ENCODE measurements around the gene C1RL. TPM values are rescaled to one million over a fixed set of nuclear protein-coding genes. Genes with fewer than 3 reads are reported as not detected.

C1RL gene
- total RNA-seq, 1 donor from 2014 or later, result 23.0 TPM

GRCh38 chr12:7089196-7089871 lies 19.7 kb downstream of the C1RL start:
- no peaks in the 10 kb centered on the region for H3K9me3 Mint-ChIP-seq
- no peaks in the 10 kb centered on the region for H3K27me3 Mint-ChIP-seq
- no peak overlapping the region for H3K4me3 Mint-ChIP-seq
- no peak overlapping the region for H3K27ac Mint-ChIP-seq
- no peak for DNase-seq
- peaks cover 10% of the 10 kb centered on the region for H3K4me1 Mint-ChIP-seq
- H3K36me3 Mint-ChIP-seq (ENCODE audit: low read depth), result no peaks in the 10 kb centered on the region
- intact Hi-C loops (cut with micrococcal nuclease), result no loop called here

- Mint-ChIP-seq H3K27ac (no peak overlapping the region), H3K36me3 (ENCODE audit: low read depth) (peaks cover 7% of the 10 kb centered on the region), H3K9me3 (peaks cover 6% of the 10 kb centered on the region), H3K27me3 (no peaks in the 10 kb centered on the region), H3K4me3 (no peak overlapping the region), H3K4me1 (no peaks in the 10 kb centered on the region)
- DNase-seq, result no peak
- intact Hi-C loops (cut with micrococcal nuclease), result no loop called here
Observed at GRCh38 chr12:7083125-7083524, 25.9 kb downstream of the C1RL start.

DNA sequence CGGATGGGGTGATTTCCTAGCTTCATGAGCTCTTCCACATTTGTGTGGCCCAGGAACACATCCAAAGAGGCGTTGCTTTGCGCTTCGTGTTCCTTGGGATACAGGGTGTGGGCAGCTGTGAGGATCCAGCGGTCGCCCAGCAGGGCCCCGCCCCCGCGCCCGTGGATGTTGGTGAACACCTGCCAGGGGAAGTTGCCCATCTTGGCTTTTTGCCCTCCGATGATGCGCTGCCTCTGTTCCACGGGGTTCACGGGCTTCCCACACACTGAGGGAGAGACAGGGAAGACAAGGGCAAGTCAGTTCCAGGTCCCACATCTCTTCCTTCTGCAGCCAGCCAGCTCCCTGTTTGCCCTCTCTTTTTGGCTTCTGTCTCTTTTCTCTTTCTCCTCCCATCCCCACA lies 28.0 kb downstream of the C1RL start:
- Mint-ChIP-seq H3K27ac (no peak overlapping the region), H3K27me3 (peaks cover 4% of the 10 kb centered on the region)
- intact Hi-C loops (cut with micrococcal nuclease), result no loop called here

DNA sequence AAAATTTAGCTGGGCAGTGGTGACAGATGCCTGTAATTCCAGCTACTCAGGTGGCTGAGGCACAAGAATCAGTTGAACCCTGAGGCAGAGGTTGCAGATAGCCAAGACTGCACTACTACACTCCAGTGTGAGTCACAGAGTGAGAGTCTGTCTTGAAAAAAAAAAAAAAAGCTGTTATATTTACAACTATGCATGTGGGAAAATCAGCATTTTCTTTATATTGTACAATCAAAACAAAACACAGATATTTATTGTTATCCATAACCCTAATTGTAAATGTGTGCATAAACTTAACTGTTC lies 29.2 kb downstream of the C1RL start:
- H3K4me1 Mint-ChIP-seq, result no peaks in the 10 kb centered on the region
- intact Hi-C loops (cut with micrococcal nuclease), result no loop called here
- no peak overlapping the region for H3K4me3 Mint-ChIP-seq
- no peak overlapping the region for H3K27ac Mint-ChIP-seq
- no peak for DNase-seq
- H3K36me3 Mint-ChIP-seq (ENCODE audit: low read depth), result peaks cover 7% of the 10 kb centered on the region
- peaks cover 6% of the 10 kb centered on the region for H3K9me3 Mint-ChIP-seq
- peaks cover 5% of the 10 kb centered on the region for H3K27me3 Mint-ChIP-seq

More for the DNA sequence above, 28.0 kb downstream of the C1RL start:
- Mint-ChIP-seq H3K4me1 (no peaks in the 10 kb centered on the region), H3K4me3 (no peak overlapping the region), H3K9me3 (peaks cover 6% of the 10 kb centered on the region), H3K36me3 (ENCODE audit: low read depth) (peaks cover 7% of the 10 kb centered on the region)
- no peak for DNase-seq

DNA sequence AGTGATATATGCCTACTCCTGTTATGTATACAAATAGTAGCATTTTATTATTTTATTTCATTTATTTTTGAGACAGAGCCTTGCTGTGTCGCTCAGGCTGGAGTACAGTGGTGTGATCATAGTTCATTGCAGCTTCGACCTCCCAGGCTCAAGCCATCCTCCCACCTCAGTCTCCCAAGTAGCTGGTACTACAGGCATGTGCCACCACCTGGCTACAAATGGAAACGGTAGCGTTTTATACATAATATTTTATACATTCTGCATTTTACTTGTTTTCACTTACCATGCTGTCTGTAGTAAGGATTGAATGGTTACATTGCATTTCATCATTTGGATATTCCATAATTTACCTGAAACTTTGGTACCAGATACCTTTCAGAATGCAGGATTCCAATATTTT lies 30.9 kb downstream of the C1RL start:
- H3K4me1 Mint-ChIP-seq, result no peaks in the 10 kb centered on the region
- no peak for DNase-seq
- intact Hi-C loops (cut with micrococcal nuclease), result no loop called here
- H3K9me3 Mint-ChIP-seq, result peaks cover 3% of the 10 kb centered on the region
- H3K4me3 Mint-ChIP-seq, result no peak overlapping the region
- H3K27me3 Mint-ChIP-seq, result peaks cover 8% of the 10 kb centered on the region
- peaks cover 4% of the 10 kb centered on the region for H3K36me3 Mint-ChIP-seq (ENCODE audit: low read depth)
- no peak overlapping the region for H3K27ac Mint-ChIP-seq

DNA sequence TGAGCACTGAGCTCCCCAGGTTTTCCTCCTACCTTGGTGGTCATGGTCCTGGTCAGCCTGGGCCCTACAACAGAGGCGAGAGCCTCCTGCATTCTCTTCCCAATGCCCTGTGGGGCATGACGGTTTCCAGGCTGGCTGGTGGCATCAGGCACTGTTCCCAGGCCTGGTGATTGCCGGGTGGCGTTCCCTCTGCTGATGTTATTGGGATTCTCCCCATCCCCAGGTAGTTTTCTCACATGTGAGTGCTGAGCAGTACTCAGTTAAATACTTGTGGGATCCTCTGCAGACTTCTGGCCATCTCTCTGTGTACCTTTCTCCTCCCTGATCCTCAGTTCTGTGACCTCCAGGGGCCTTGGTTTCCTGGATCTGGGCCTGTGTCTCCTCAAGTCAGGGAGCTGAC lies 32.5 kb downstream of the C1RL start:
- no peaks in the 10 kb centered on the region for H3K9me3 Mint-ChIP-seq
- no peak for DNase-seq
- H3K27me3 Mint-ChIP-seq, result peaks cover 16% of the 10 kb centered on the region
- H3K27ac Mint-ChIP-seq, result no peak overlapping the region
- no peak overlapping the region for H3K4me3 Mint-ChIP-seq
- no peaks in the 10 kb centered on the region for H3K36me3 Mint-ChIP-seq (ENCODE audit: low read depth)
- H3K4me1 Mint-ChIP-seq, result no peaks in the 10 kb centered on the region
- intact Hi-C loops (cut with micrococcal nuclease), result no loop called here

GRCh38 chr12:7075939-7076338 lies 33.1 kb downstream of the C1RL start:
- Mint-ChIP-seq H3K4me1 (no peaks in the 10 kb centered on the region), H3K9me3 (no peaks in the 10 kb centered on the region), H3K4me3 (no peak overlapping the region), H3K27ac (no peak overlapping the region), H3K36me3 (ENCODE audit: low read depth) (no peaks in the 10 kb centered on the region), H3K27me3 (peaks cover 16% of the 10 kb centered on the region)
- intact Hi-C loops (cut with micrococcal nuclease), result no loop called here
- DNase-seq, result no peak

DNA sequence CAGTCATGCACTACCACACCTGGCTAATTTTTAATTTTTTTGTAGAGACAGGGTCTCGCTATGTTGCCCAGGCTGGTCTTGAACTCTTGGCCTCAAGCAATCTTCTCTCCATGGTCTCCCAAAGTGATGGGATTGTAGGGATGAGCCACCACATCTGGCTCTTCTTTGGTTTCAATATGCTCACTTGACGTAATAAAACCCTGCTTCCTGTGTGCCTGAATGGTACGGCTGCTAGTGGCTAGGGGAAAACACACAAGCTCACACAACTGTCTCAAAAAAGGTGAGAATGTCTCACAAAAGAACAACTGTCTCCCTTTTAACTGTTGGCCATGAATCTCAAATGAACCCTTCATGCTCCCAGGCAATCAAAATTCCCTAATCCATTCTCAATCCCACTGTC lies 33.5 kb downstream of the C1RL start:
- H3K27ac Mint-ChIP-seq, result no peak overlapping the region
- H3K36me3 Mint-ChIP-seq (ENCODE audit: low read depth), result no peaks in the 10 kb centered on the region
- no peaks in the 10 kb centered on the region for H3K9me3 Mint-ChIP-seq
- no peak for DNase-seq
- H3K4me1 Mint-ChIP-seq, result no peaks in the 10 kb centered on the region
- intact Hi-C loops (cut with micrococcal nuclease), result no loop called here
- peaks cover 18% of the 10 kb centered on the region for H3K27me3 Mint-ChIP-seq
- no peak overlapping the region for H3K4me3 Mint-ChIP-seq

DNA sequence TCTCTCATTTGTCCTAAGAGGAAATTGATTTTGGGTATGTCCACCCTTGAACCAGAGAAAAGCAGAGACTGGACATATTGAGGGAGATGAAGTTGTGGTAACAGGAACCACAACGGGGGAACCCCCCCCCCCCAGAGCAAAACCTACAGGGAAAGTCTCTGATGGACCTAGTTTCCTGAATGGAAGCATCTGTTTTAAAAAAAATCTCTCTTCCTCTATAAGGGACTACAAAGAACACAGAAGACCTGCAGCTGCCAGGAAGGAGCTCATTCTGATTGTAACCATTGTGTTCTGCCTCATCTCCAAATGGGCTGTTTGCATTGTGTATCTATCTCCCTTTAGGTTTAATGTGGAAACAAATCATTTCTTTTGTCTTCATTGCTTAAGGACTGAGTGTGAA lies 35.1 kb downstream of the C1RL start:
- H3K4me1 Mint-ChIP-seq, result no peaks in the 10 kb centered on the region
- H3K4me3 Mint-ChIP-seq, result no peak overlapping the region
- H3K36me3 Mint-ChIP-seq (ENCODE audit: low read depth), result no peaks in the 10 kb centered on the region
- peaks cover 21% of the 10 kb centered on the region for H3K27me3 Mint-ChIP-seq
- DNase-seq, result no peak
- intact Hi-C loops (cut with micrococcal nuclease), result no loop called here
- H3K9me3 Mint-ChIP-seq, result no peaks in the 10 kb centered on the region
- no peak overlapping the region for H3K27ac Mint-ChIP-seq

DNA sequence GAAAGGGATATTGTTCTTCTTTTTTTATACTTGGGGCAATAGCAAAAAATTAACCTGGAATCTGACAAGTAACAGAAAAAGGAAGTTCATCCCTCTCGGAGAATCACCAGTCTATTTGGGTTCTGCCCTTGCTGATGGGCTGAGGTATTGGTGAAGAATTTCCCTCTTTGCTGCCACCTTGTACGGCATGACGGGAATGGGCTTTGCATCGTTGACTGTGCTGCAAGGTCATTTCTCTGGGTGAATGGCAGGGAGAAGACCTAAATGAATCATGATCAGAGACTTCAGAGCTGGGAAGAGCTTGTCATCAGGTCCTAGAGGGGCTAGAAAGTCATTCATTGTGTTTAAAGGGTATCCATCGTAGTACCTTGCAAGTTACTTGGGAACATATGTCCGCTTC lies 36.5 kb downstream of the C1RL start:
- H3K27ac Mint-ChIP-seq, result no peak overlapping the region
- no peaks in the 10 kb centered on the region for H3K36me3 Mint-ChIP-seq (ENCODE audit: low read depth)
- H3K4me3 Mint-ChIP-seq, result no peak overlapping the region
- no peaks in the 10 kb centered on the region for H3K9me3 Mint-ChIP-seq
- no peak for DNase-seq
- intact Hi-C loops (cut with micrococcal nuclease), result no loop called here
- peaks cover 18% of the 10 kb centered on the region for H3K27me3 Mint-ChIP-seq
- H3K4me1 Mint-ChIP-seq, result no peaks in the 10 kb centered on the region

GRCh38 chr12:7072035-7072434 lies 37.0 kb downstream of the C1RL start:
- Mint-ChIP-seq H3K36me3 (ENCODE audit: low read depth) (no peaks in the 10 kb centered on the region), H3K27ac (no peak overlapping the region), H3K4me3 (no peak overlapping the region), H3K27me3 (peaks cover 17% of the 10 kb centered on the region), H3K4me1 (no peaks in the 10 kb centered on the region), H3K9me3 (no peaks in the 10 kb centered on the region)
- intact Hi-C loops (cut with micrococcal nuclease), result no loop called here
- DNase-seq, result no peak

DNA sequence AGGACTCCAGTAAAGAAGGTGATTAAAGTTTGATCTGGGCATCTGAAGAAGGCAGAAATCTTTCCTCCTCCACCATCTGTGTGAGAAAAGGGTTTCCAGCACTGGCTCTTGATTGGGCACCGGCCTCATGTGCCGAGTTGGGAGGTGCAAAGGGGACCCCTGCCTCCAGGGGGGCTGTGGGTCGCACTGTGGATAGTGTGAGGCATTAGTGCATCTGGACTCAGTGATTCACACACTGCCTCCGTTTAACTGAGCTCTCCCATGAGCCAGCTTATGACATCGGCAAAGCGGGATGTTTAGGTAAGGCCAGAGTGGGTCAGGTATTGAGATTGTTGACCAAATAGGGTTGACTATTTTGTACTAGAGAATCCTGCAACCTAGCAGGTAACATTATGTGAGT lies 39.6 kb downstream of the C1RL start:
- no peaks in the 10 kb centered on the region for H3K4me1 Mint-ChIP-seq
- H3K27me3 Mint-ChIP-seq, result peaks cover 21% of the 10 kb centered on the region
- H3K36me3 Mint-ChIP-seq (ENCODE audit: low read depth), result no peaks in the 10 kb centered on the region
- DNase-seq, result no peak
- H3K4me3 Mint-ChIP-seq, result no peak overlapping the region
- H3K9me3 Mint-ChIP-seq, result no peaks in the 10 kb centered on the region
- H3K27ac Mint-ChIP-seq, result no peak overlapping the region
- intact Hi-C loops (cut with micrococcal nuclease), result no loop called here

DNA sequence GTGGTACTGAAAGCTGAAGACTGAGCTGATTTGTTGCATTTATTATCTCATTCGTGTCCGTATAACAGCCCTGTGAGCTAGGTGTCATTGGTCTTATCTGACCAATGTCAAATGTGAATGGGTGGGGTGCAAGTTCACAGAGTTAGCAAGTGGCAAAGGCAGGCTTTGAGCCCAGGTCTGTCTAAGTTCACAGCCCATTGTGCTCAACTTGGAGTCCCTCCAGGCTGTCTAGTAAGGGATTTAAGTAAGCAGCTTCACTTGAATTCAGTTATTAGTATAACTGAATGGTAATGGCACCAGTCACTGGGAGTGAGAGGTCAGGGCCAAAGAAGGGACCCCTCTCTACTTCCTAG lies 40.0 kb downstream of the C1RL start:
- H3K4me1 Mint-ChIP-seq, result no peaks in the 10 kb centered on the region
- H3K27ac Mint-ChIP-seq, result no peak overlapping the region
- intact Hi-C loops (cut with micrococcal nuclease), result no loop called here
- no peaks in the 10 kb centered on the region for H3K36me3 Mint-ChIP-seq (ENCODE audit: low read depth)
- peaks cover 21% of the 10 kb centered on the region for H3K27me3 Mint-ChIP-seq
- H3K9me3 Mint-ChIP-seq, result no peaks in the 10 kb centered on the region
- no peak overlapping the region for H3K4me3 Mint-ChIP-seq
- no peak for DNase-seq

DNA sequence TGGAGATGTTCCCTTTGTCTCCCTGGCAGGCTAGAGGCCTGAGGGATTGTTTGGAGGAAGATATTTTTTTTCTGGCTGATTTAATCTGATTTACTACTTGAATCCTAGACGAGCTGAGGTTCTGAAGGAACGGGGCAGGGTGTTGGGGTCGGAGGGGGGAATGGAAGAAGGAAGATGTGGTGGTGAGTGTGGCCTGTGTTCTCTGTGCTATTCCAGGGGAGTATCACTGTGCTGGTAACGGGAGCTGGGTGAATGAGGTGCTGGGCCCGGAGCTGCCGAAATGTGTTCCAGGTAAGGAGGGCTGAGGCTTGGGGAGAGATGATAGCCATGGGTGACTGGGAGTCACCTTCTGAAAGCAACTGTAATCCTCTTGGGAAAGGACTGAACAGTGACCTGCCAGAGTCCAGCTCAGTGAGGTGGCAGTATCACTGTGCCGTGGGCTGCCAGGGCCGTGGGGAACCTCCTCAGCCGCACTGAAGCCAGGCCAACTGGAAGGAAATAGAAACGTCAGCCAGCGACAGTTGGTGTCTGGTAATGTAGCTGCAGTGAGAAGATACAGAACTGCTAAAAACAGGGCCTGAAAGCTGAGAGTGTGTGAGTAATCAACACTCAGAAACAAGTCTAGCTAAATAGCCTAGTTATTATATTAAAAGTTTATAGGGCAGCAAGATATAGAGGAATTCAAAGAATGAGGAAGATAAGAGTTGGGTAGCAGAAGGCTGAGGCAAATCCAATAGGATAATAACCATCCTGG lies 40.6 kb downstream of the C1RL start:
- intact Hi-C loops (cut with micrococcal nuclease), result no loop called here
- no peak for DNase-seq
- H3K4me3 Mint-ChIP-seq, result no peak overlapping the region
- no peaks in the 10 kb centered on the region for H3K36me3 Mint-ChIP-seq (ENCODE audit: low read depth)
- H3K9me3 Mint-ChIP-seq, result no peaks in the 10 kb centered on the region
- no peaks in the 10 kb centered on the region for H3K4me1 Mint-ChIP-seq
- peaks cover 19% of the 10 kb centered on the region for H3K27me3 Mint-ChIP-seq
- H3K27ac Mint-ChIP-seq, result no peak overlapping the region

GRCh38 chr12:7067096-7067495 lies 41.9 kb downstream of the C1RL start:
- Mint-ChIP-seq H3K36me3 (ENCODE audit: low read depth) (no peaks in the 10 kb centered on the region), H3K4me1 (no peaks in the 10 kb centered on the region), H3K27me3 (peaks cover 15% of the 10 kb centered on the region), H3K4me3 (no peak overlapping the region), H3K27ac (no peak overlapping the region), H3K9me3 (no peaks in the 10 kb centered on the region)
- no peak for DNase-seq
- intact Hi-C loops (cut with micrococcal nuclease), result no loop called here
